ENCODE measurements around the gene TNXB.
"Not testable (repeated sequence)": the region's sequence is repeated elsewhere in the genome, so short reads cannot be mapped to it uniquely, and the experiment has no call there.

- TF ChIP-seq CTCF, POLR2A (IDR thresholded peaks at IDR 0.05): not testable (repeated sequence)
Measured at GRCh38 chr6:32028631-32029030, 80.5 kb downstream of the TNXB start.
